ENCODE measurements around the gene IL1RAPL2. TPM values are rescaled to one million over a fixed set of nuclear protein-coding genes. Genes with fewer than 3 reads are reported as not detected.

Gene IL1RAPL2
- total and polyA plus RNA-seq, 2 of the 8 experiments (the other 6 are each of a cell fraction or from before 2014, with no cell fraction given) = 0.20 to 1.3 TPM

DNA sequence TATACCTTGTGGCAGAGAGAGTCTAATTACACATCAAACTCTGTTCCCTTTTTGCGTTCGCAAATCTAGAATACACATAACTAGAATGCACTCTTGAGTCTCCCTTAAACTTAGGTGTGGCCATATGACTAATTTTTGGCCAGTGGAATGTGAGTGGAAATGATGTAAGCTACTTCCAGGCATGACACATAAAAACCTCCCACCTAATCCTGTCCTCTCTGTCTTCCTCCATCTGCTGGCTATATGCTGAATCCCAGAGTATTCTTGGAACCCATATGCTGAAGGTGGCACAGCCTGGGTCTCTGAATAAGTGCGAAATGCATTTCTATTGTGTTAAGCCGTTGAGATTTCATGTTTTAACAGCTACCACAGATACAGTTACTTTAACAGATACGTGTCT is 986.4 kb downstream of the IL1RAPL2 start (continued):
- TF ChIP-seq, protein P1, sequence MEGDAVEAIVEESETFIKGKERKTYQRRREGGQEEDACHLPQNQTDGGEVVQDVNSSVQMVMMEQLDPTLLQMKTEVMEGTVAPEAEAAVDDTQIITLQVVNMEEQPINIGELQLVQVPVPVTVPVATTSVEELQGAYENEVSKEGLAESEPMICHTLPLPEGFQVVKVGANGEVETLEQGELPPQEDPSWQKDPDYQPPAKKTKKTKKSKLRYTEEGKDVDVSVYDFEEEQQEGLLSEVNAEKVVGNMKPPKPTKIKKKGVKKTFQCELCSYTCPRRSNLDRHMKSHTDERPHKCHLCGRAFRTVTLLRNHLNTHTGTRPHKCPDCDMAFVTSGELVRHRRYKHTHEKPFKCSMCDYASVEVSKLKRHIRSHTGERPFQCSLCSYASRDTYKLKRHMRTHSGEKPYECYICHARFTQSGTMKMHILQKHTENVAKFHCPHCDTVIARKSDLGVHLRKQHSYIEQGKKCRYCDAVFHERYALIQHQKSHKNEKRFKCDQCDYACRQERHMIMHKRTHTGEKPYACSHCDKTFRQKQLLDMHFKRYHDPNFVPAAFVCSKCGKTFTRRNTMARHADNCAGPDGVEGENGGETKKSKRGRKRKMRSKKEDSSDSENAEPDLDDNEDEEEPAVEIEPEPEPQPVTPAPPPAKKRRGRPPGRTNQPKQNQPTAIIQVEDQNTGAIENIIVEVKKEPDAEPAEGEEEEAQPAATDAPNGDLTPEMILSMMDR (IDR thresholded peaks at IDR 0.05; ENCODE audit: control extremely low read depth in 1 of 3, insufficient read depth in 1 of 3, low read depth in 1 of 3, low read length in 3 of 3) = no peak
- TF ChIP-seq, protein P2, sequence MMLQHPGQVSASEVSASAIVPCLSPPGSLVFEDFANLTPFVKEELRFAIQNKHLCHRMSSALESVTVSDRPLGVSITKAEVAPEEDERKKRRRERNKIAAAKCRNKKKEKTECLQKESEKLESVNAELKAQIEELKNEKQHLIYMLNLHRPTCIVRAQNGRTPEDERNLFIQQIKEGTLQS (IDR thresholded peaks at IDR 0.05; ENCODE audit: insufficient read depth, low read depth, low read length) = no peak
- TF ChIP-seq ZNF274 (IDR thresholded peaks at IDR 0.05; ENCODE audit: borderline replicate concordance, extremely low read depth, low read length) (no peak), FOSL1 (IDR thresholded peaks at IDR 0.05; ENCODE audit: insufficient read depth, low read depth, low read length) (no peak), KDM4A (IDR thresholded peaks at IDR 0.05; ENCODE audit: low read depth, low read length, severe bottlenecking) (no peak), EGR1 (IDR thresholded peaks at IDR 0.05; ENCODE audit: borderline replicate concordance, low read depth, low read length) (no peak)

Measured in H1 (cell line).